Measurements from ENCODE around the gene RPL22.
"Not testable (repeated sequence)": the region's sequence is repeated elsewhere in the genome, so short reads cannot be mapped to it uniquely, and the experiment has no call there.

Gene RPL22

DNA sequence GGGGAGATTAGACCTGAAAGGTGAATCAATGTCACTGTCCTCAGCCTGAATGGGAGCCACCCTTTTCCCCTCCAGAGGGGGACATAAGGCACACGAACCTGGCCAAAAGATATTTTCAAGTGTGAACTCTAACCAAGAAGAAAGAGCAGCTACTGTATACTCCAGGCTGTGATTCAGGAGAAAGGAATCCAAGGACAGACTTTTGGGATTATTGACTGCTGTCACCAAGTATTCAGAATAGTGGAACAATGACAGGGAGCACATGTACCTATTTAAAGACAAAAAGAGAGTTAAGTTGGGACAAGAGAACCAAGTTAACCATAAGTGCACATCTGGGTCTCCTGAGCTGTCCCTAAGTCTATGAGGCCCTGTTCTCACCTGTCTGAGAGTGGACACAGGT lies 34.0 kb upstream of the RPL22 start:
- no peak for DNase-seq

DNA sequence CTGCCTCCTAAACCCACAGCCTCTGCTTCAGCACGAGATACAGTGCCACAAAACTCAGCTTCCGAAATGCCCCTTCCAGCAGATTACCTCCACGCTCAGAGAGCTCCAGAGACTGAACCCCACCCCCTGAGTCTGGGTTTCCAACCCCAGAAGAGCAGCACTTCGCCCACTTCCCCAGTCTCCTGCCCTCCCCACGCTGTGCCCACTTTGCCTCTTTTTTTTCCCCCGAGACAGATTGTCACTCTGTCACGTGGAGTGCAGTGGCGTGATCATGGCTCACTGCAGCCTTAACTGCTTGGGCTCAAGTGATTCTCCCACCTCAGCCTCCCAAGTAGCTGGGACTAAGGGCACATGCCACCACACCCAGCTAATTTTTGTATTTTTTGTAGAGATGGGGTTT lies 26.3 kb upstream of the RPL22 start:
- DNase-seq = no peak

DNA sequence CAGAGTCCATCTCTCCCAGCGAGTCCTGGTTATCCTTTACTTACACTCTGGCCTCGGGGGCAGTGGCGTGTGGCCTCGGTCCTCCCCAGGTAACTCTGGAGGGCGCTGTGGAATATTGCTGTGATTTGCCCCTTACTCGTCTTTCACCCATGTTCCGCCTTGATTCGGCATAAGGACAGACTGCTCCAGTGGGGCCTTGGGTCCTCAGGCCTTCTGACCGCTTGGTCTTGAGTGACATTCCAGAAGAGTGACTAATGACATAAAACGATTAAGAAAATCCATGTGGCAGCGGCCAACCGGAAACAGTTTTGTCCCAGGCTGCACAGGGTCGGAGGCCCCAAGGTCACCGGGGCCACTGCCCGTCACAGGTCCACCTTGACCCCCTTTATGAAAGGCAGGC lies 25.3 kb upstream of the RPL22 start:
- DNase-seq = no peak

DNA sequence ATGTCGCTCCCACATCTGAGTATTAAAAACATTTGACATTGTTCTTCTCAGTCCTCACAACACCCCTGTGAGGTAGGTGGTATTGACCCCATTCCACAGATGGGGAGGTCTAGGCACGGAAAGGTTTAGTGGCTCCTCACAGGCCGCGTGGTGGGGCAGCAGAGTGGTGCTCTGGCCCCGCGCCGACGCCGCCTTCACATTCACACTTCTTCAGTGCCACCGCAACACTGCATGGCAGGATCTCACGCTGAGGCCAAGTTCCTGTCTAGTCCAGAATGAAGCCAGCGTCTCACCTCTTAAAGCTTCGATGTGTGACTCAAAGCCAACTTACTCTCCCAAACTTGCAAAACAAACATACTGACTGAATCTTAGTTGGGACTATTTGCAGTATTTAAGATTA lies 24.2 kb upstream of the RPL22 start:
- DNase-seq = no peak

DNA sequence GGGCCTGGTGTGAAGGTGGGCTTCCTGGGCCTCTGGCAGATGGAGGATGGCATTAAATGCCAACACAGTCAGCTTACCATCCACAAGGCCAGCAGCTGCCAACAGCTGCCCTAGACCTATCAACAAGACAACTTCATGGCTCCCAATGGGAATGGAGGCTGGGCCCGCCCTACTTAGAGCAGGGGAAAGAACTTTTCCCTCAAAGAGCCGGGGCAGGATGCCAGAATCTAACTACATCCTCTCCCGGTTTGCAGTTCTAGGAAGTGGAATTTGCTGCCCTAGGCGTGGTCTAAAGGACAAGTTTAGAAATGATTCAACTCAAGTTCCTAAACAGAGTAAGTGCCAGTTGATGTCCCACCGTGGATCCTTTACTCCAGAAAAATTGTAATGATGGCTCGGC lies 23.2 kb upstream of the RPL22 start:
- no peak for DNase-seq

DNA sequence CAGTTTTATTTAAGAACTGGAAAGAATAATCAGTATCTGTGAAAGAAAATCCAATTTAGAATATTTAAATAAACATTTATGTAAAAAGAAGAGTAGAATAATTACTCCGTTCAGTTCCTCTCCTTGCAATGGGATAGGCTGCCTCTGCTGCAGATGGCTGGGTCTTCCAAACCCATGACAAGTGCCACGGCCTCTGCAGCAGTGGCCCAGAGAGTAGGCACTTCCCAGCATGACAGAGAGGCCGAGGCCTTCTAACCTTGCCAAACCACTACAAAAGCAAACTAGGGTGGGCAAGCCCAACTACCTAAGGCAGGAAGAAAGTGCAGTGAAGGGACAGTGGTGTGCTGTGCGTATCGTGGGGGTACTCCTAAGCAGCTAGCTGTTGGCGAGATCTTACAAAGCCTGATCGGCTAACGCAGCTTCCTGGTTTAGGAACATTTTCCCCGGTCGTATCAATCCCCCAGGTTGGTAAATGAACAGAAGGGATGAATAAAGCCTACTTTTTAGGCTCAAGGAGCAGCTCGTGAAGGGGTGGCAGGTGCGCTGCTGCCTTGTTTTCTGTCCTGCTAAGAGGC lies 21.9 kb upstream of the RPL22 start:
- DNase-seq = no peak

DNA sequence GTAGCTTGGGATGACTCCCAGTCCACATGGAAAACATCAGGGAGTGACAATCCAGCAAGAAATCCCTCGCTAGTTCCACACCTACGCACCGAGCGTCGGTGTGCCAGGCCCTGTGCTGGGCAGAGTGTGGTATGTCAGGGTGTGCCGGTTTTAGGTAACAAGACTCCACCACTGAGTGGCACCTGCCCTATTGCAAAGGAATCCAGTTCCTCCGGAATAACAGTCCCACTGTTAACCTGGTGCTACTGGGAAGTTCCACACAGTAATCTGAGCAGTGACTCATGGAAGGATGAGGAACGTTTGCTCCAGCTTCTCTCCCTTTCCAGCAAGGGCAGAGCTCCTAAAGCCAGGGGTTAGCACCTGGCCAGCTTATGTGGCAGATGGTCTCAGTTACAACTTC lies 20.8 kb upstream of the RPL22 start:
- no peak for DNase-seq

DNA sequence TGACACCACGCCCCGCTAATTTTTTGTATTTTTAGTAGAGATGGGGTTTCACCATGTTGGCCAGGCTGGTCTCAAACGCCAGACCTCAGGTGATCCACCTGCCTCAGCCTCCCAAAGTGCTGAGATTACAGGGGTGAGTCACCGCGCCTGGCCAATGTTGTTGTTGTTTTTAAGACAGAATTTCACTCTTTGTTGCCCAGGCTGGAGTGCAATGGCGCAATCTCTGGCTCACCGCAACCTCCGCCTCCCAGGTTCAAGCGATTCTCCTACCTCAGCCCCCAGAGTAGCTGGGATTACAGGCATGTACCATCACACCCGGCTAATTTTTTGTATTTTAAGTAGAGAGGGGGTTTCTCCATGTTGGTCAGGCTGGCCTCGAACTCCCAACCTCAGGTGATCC lies 20.2 kb upstream of the RPL22 start:
- DNase-seq = not testable (repeated sequence)

DNA sequence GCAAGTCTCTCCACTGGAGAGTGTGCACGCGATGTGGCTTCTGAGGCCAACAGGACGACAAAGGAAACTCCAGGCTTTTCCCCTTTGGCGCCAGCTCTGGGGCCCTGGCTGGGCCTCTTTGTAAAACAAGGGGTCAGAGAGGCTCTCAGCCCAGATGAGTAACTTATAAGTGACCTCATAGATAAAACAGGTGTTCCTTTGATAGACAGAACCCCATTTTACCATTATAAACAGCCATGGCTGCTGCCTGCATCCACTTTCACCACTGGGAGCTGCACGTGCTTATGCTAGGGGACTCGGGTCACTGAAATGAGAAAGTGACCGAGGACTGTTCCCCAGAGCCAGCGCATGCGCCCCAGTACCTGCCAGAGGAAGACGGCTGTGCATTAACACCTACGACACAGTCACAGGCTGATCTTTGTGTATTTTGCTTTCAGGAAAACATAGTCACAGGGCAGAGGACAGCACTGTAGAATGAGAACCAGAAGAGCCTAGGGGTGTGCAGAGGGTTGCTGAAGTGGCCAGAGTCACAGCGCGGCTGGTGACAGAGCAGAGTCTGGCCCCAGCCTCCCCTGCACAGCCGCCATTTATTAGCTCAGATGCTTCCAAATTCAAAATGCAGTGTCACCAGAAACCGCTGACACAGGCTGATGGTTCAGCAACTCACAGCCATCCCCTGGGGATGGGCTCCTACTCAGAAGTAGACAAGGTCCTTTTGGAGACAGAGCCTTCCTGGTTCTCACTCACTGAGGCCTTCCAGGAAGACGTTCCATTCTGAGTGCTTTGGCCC lies 19.2 kb upstream of the RPL22 start:
- DNase-seq = no peak

DNA sequence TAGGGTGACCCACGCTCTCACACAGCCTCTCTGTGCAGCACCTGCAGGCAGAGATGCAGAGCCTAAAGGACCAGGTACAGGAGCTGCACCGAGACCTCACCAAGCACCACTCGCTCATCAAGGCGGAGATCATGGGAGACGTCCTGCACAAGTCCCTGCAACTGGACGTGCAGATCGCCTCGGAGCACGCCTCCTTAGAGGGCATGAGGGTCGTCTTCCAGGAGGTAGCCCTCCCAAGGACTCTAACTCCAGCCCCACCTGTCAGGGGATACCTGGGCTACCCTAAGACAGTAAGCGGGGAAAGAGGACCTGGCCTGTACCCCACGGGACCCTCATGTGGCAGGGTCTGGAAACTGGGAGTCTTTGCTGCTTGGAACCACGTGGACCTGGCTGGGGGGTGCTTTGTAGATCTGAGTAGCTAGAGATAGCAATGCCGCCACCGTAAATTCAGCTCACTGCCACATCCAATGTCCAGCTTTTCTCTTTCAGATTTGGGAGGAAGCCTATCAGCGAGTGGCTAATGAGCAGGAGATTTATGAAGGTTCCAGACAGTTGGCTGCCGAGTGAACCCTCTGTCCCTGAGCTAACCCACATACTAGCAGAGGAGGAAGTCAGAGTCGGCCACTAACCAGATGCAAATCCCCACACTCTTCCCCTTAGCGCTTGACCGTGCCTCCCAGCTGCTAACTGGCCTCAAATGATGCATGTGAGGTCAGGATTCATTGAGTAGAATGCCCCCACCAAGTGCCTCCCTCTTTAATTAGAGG lies 13.0 kb upstream of the RPL22 start:
- peak; percentile 20 to 26 for DNase-seq

DNA sequence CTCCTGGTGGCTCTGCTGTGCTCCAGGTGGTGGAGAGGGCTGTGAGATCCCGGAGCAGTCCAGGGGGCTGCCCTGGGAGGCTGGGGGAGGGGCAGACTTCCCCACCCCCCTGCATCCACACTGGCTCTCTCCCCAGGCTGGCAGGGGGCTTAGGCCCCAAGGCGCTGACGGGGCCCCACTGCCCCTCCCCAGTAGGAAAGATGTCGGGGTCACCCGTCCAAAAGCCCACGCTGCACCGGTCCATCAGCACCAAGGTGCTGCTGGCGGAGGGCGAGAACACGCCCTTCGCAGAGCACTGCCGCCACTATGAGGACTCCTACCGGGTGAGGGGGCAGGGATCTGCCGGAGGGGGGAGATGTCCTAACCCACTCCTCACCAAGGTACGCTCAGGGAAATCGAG lies 12.3 kb upstream of the RPL22 start:
- DNase-seq = no peak

DNA sequence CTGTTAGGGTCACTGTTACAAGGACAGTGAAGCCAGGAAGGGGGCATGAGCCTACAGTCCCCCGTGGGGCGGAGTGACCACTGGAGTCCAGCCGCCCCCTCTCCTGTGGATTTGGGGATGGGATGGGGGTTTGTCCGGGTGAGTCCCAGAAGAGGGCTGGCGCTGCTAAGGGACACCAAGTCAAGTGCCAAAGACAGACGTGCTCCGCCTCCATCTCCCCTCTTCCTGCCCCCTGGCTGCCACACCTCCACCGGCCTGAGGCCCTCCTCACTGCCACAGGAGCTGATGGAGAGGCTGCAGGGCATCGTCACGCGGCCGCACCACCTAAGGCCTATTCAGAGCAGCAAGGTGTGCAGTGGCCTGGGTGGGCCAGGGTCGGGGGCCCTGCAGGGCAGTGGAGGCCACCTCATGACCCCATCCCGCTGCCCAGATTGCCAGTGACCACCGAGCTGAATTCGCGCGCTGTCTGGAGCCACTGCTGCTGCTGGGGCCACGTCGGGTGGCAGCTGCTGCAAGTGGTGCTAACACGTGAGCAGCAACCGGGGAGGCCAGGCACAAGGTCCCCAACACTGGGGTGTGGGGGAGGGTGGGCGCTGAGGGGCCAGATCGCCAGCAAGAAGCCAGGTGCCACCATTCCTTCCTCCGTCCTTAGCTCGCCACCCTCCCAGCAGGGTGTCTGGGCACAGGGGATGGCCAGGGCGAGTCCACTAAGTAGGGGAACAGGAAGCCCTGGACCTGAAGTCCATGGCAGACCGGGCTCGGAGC lies 11.4 kb upstream of the RPL22 start:
- no peak for DNase-seq

DNA sequence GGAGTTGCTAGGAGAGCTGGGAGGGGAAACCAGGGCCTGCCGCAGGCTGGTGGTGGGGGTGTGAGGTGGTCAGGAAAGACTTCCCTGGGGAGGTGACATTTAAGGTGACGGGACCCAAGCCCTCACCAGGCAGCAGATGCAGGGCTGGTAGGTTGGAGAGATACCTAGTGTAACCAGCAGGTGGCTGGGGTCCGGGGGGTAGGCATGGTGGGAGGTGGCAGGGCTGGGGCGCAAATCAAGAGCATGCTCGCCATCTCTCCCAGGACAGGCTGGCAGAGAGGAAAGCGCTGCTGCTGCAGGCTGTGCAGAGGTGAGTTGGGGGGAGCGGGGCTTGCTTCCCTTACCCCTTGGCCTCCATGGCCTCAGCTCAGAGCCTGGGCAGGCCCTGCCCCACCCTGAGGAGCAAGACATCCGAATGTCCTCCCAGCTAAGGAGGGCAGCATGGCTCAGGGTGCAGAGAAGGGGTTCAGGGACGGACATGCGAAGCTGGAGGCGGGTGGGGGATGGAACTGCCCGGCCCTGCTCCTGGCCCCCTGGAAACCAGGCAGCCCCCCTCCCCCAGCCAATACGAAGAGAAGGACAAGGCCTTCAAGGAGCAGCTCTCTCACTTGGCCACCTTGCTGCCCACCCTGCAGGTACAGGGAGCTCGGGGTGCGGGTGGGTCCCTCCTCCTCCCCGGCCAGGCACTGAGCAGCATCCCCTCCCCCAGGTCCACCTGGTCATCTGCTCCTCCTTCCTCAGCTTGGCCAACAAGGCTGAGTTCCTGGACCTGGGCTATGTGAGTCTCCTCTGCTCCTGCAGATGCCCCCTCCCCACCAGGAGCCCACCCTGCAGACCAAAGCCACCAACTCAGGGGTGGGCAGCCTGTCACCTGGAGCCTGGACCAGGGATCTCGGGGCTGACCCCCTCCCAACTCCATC lies 10.5 kb upstream of the RPL22 start:
- no peak for DNase-seq

DNA sequence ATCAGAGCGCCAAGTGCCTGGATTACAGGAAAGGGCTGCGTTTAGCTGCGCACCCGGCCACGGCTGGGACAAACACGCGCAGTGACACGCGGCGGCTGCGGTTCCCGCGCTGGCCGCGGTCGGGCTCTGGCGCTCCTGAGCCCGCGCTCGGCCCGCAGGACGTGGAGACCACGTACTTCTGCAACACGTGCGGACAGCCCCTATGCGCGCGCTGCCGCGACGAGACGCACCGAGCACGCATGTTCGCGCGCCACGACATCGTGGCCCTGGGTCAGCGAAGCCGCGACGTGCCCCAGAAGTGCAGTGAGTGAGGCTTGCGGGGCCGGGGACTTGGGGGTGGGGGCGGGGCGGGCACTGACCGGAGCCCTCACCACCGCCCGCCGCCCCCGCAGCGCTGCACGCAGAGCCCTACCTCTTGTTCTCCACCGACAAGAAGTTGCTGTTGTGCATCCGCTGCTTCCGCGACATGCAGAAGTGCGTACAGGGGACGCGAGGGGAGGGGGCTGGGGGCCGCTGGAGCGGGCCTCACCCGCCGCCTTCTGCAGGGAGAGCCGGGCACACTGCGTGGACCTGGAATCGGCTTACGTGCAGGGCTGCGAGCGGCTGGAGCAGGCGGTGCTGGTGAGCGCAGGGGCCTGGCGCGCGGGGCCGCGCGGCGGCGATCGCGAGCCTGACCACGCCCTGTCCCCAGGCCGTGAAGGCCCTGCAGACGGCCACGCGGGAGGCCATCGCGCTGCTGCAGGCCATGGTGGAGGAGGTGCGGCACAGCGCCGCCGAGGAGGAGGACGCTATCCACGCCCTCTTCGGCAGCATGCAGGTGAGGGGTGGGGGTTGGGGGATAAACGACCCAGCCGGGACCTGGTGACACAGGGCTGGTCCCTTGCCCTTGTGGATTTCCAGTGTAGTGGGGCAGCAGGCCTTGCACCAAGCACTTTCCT lies 9.6 kb upstream of the RPL22 start:
- DNase-seq = no peak

DNA sequence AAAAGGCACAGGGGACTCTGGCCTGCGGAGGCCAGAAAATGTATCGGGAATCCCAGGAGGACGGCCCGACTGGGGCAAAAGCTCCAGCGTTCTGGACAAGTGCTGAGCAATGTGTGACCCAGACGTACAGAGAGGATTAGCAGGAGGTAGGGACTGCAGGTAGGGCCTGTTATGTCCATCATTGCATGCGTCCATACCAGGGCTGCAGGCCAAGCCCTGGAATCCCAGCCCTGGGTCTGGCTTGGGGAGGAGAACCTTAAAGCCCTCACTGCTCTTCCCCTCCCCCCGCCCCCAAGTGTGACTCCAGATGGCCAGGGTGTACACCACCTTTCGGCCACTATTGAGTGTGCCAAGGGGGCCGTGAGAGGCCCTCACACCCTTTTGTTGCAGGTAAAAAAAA lies 8.5 kb upstream of the RPL22 start:
- DNase-seq = no peak

DNA sequence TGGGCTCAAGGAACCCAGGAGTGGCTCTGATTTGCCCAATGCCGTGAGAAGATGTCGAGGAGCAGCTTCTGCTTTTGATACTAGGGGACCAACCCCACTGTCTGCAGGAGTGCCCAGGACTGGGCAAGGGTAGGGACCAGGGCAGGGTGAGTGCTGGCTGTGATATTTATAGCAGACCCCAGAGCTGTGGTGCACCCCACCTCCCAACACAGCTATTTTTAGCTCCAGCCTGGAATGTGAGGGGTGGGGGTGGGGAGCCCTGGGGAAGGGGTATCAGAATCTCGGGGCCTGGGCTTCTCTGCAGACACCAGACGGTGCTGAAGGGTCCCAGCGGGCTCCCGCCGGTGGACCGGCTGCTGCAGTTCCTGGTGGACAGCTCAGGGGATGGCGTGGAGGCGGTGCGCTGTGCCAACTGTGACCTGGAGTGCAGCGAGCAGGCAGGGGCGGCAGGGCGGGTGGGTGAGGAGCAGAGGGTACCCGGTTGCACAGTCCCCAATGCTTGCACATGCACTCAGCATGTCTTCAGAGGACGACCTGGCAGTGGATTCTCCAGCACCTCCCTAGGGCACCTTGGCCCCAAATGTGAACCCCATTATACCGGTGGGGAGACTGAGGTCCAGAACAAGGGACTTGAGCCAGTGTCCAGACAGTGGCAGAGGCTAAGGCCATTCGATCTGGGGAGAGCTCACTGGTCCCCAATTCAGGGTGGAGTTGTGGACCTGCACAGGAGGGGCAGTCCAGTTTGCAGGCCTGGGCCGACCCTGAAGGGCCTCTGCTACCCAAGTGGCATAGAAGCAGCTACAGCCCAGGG lies 7.9 kb upstream of the RPL22 start:
- DNase-seq = no peak

DNA sequence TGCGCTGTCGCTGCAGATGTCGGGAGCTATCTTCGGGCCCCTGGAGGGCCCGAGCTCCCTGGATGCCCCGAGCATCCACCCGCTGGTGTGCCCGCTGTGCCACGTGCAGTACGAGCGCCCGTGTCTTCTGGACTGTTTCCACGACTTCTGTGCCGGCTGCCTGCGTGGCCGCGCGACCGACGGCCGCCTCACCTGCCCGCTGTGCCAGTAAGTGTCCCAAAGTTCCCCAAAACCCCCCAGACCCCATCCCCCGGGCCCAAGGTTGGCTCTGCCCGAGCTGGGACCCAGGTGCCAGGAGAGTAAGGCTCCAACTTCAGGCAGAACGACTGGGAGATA lies 7.1 kb upstream of the RPL22 start:
- DNase-seq = no peak

DNA sequence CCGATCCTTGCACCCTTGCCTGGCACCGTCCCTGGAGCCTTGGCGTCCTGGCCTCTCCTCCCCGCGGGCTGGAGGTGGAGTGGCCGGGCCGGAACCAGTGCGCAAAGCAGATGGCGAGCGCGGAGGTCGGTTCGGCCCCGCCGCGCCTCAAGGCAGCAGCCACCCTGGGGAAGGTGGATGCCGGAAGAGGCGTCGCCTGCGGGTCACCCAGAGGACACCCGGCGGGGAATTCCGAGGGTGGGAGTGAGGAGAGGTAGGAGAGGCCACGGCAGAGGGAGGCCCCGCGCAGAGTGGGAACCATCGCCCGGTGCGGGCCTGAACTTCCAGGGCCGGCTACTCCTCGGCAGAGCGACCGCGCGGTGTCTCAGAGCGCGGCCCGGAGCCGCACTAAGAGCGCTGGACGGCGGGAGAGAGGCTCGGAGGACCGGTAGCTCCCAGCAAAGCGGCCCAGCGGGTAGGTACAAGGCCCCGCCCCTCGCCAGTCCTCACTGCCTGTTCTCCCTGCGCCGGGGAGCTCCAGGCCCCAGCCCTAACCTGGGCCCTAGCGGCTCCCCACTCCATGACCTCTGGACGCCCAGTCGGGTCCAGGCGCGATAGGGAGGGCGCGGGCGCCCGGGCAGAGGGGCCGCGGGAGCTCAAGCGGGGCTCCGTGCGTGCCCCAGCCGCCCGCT lies 6.6 kb upstream of the RPL22 start, which contains the start of gene RNF207:
Gene RNF207, plus strand, starts transcription at position 271 of the 671 bp plus-strand sequence. CDS start 417 bp downstream, outside the sequence.
- DNase-seq = no peak

DNA sequence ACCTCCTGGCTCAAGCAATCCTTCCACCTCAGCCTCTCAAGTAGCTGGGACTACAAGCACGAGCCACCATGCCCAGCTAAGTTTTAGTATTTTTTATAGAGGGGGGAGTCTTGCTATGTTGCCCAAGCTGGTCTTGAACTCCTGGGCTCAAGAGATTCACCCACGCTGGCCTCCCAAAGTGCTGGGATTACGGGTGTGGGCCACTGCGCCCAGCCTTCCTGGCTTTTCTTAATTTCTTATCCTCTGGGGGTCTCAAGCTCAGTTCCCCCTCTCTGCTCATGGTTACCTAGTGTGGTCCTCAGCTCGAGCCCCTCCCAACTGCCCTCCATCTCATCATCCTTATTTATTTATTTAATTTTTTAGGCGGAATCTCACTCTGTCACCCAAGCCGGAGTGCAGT lies 2.9 kb upstream of the RPL22 start:
- no peak for DNase-seq
